Stimulated activated CD4-positive, alpha-beta T cell treated with anti-CD3 and anti-CD28 coated beads, Interleukin-12 subunit alpha, Interleukin-12 subunit beta, amount 100 ng/mL, for 24 hours (primary cell): ENCODE results near the gene C1RL.
"Not testable (repeated sequence)": the region's sequence is repeated elsewhere in the genome, so short reads cannot be mapped to it uniquely, and the experiment has no call there.

Source experiments
- DNase-seq, 2 experiments: peaks; one replicate each; pipeline ENCODE4 v3.0.0-alpha.2; 2020; ENCODE audit warnings: low read depth in 2 of 2

C1RL gene

DNA sequence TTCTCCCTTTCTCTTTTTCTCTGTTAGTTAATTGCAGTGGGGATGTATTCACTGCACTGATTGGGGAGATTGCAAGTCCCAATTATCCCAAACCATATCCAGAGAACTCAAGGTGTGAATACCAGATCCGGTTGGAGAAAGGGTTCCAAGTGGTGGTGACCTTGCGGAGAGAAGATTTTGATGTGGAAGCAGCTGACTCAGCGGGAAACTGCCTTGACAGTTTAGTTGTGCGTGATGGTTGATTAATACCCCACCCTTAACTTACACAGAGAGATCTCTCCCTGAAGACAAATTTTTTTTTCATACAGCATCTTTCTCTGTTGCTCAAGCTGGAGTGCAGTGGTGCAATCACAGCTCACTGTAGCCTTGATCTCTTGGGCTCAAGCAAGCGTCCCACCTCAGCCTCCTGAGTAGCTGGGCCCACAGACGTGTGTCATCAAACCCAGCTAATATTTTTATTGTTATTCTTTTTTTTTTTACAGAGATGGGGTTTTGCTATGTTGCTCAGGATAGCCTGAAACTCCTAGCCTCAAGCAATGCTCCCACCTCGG lies 43.9 kb downstream of the C1RL start:
- DNase-seq, result no peak

DNA sequence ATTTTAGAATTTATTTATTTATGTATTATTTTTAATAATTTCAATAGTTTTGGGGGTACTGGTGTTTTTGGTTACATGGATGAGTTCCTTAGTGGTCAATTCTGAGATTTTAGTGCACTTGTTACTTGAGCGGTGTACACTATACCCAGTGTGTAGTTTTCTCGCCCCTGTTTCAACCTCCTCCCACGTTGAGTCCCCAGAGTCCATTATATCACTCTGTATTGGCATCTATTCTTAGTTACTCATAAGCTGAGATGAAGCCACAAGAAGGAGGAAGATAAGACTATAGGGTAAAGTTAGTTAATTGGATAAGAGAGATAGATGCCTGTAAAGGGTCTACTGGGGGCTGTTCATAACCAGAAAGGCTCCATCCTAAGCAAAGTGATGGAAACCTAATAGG lies 44.5 kb downstream of the C1RL start:
- no peak for DNase-seq

DNA sequence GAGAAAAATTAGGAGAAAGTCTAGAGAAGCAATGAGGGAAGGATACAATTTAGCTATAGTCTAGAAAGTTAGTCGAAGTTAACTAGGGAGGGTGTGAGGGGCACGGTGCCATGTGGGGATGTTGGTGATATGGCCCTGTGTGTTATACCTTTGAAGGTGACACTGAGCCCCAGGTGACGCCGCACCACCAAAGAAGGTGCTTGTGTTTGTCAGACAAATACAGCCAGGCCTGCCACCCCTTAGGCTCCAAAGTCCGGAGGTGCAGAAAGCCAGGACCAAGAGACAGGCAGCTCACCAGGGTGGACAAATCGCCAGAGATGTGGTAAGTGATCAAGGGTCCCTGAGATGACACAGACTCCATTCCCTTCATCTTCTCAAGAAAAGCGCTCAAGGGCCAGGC lies 47.4 kb downstream of the C1RL start:
- DNase-seq, result no peak

DNA sequence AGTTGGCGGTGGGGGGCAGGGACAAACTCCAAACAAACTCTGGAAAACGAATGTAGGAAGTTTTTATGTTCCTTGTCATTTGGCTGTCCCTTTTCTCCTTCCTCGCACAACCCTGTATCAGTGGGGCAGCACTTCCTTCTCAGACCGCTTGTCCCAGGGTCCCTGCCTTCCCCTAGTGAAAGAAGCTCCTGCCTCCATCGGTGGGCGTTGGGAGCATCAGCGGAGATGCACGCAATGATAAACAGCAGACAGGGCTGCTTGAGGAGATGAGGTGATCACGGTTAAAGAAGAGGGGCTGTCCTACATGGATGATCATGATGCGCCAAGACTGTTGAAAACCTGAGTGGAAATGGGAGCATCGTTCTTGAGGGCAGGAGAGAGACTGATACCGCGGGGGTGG lies 47.9 kb downstream of the C1RL start:
- DNase-seq, result no peak

DNA sequence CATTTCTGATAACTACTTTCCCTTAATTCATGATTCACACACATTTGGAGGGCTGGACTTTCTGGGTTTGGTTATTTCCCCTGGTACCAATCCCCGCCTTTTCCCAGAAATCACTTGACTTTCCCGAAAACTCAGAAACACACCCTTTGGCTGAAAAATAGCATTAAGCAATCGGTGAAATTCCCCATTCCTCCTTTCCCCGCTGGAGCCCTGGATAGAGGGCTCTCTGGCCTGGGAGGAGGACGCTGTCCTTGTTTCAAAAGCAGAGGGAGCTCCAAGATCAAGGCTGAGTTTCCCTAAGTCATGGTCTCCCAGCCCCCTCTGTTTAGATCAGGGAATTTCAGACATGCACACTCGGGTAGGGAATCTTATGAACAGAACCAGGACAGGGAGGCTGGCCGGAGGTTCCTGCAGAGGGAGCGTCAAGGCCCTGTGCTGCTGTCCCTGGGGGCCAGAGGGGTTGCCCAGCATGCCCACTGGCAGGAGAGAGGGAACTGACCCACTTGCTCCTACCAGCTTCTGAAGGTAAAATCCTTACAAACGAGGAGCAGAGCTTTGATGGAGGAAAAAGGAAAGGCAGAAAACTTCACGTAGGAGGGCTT lies 48.6 kb downstream of the C1RL start, which contains the start of gene C1S:
C1S (plus strand) TSS at position 366 of the 602 bp plus-strand sequence. CDS start 1,195 bp downstream, outside the sequence.
- no peak for DNase-seq

DNA sequence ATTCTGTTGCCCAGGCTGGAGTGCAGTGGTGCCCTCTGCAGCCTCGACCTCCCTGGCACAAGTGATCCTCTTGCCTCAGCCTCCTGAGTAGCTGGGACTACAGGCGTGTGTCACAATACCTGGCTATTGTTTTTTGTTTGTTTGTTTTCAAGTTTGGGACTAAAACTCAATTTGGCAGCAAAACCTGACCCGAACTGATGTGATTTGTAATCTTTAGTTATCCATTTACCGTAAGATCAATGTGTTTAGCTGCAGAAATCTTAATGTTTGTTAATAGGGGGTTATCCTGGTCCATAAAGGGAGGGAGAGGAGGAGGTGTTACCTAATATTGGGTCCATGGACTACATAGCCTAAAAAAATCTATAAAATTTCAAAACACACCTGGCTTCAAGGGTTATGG lies 49.2 kb downstream of the C1RL start:
- DNase-seq, result no peak

DNA sequence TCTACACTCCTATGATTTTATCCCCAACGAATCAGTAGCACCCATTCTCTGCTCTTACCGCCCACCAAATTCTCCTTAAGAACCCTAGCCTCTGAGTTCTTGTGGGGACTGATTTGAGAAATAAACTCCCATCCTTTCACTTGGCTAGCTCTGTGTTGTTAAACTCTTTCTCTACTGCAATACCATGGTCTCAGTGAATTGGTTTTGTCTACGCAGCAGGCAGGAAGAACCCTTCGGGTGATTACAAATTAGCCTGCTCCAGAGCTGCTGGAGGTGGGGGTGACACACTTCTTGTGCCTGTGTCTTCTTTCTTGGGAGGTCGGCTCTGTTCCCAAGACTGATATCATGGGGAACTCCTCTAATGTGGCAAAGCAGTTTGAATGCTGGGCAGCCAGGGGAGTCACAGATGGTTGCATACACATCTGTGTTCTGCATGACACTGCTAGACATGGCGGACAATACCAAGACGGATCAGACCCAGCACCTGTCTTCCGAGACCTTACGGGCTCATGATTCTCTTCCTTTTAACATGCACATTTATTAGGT lies 50.1 kb downstream of the C1RL start:
- no peak for DNase-seq

DNA sequence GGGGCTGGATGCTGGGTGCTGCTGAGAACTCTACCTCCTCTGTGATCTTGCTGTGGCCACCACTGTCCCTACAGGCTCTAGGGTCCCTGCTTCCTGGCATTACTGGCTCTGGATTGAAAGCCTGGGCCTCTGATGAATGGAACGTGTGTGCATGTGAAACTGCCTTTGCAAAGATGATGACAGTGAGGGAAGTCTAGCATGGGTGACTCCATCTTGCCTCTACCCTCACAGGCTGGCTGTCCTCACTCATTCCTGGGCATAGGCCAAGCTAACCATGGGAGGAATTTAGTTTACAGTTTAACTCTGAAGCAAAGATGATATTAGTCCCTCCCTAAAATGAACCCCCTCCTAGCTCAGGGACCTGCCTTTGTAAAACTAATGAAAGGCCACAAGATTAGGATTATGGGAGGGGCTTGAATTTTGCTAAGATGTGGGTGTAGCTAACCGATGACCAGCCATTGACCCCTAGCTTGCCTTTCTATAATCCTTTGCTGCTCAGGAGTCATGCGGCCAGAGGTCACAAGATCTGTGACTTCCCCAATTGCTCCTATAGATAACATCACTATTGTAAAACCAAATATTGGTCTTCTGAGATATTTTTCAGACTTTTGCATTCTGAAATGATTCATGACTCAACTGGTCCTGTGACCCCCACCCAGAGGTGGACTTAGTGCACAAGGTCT lies 50.7 kb downstream of the C1RL start:
- DNase-seq, result no peak

DNA sequence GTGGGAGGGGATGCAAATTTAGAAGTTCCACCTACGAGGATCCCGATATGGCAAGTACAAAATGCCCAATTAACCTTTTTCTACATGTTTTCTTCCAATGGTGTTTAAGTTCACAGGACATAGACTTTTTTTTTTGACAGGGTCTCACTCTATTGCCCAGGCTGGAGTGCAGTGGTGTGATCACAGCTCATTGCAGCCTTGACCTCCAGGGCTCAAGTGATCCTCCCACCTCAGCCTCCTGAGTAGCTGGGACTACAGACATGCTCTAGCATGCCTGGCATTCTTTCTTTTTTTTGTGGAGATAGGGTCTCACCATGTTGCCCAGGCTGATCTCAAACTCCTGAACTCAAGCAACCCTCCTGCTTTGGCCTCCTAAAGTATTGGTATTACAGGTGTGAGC lies 53.3 kb downstream of the C1RL start:
- not testable (repeated sequence) for DNase-seq

DNA sequence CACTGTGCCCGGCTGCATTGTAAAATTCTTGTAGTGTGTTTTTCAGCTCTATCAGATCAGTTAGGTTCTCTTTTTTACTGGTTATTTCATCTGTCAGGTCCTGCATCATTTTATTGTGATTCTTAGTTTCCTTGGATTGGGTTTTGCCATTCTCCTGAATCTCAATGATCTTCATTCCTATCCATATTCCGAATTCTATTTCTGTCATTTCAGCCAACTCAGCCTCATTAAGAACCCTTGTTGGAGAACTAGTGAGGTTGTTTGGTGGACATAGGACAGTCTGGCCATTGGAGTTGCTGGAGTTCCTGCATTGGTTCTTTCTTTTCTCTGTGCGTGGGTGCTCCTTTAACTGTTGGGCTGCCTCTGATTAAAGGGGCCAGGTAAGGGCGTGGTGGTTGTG lies 54.1 kb downstream of the C1RL start:
- DNase-seq, result no peak

DNA sequence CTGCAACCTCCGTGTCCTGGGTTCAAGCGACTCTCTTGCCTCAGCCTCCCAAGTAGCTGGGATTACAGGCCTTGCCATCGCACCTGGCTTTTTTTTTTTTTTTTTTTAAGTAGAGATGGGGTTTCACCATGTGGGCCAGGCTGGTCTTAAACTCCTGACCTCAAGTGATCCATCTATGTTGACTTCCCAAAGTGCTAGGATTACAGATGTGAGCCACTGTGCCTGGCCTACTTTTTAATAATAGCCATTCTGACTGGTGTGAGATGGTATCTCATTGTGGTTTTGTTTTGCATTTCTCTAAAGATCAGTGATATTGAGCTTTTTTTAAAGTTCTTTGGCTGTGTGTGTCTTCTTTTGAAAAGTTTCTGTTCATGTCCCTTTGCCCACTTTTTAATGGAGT lies 59.0 kb downstream of the C1RL start:
- not testable (repeated sequence) for DNase-seq

DNA sequence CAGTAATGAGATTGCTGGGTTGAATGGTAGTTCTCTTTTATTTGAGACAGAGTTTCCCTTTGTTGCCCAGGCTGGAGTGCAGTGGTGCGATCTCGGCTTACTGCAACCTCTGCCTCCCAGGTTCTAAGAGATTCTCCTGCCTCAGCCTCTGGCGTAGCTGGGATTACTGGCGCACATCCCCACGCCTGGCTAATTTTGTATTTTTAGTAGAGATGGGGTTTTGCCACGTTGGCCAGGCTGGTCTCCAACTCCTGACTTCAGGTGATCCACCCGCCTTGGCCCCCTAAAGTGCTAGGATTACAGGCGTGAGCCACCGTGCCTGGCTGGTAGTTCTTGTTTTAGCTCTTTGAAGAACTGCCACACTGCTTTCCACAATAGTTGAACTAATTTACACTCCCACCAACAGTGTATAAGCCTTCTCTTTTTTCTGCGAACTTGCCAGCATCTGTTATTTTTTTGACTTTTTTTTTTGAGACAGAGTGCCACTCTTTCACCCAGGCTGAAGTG lies 59.5 kb downstream of the C1RL start:
- DNase-seq, result not testable (repeated sequence)

DNA sequence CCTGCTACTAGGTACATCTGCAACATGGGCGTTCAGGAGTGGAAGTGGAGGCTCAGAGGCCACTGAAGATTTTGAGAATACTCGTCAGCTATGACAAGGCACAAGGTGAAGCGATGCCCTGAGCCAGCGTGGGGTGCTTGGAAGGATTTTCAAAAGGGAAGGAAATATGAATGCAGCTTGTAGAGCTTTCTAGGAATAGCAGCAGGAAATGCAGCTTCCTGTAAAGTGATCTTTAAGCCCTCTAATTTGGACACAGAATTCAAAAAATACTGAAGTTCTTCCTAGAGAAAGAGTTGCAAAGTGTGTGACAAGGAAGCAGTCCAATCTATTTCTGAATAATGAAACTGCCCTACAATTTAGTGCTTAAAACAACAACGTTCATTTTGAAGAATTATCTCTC lies 61.7 kb downstream of the C1RL start:
- DNase-seq, result no peak

DNA sequence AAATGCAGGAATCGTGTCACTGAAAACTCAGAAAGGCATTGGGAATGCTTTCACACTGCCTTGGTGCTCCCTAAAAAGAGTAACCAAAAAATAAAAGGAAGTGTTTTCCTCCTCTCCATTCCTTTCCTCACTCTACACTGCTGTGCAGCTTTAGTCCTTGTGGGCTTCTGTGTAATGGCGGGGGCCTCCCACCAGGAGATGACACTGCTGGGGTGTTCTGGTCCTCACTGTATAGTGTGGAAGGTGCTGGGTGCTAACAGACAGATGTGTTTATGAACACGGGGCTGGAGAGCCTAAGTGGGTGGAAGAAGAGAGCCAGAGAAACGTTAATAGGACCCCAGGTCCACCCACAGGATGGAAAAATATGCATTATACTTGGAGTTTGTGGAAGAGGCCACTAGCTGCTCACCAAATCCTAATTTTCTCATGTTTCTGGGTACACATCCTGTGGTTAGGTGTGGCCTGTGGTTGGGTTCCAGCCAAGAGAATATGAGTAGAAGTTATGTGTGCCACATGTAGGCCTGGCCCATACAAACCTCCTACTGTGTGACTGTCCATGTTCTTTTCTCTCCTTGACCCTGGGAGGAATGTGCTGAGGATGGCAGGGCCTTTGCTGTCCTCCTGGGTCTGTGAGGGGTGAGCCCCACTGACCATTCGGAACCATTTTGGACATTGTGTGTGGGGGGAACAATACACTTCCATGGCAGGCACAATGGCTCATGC lies 62.5 kb downstream of the C1RL start:
- no peak for DNase-seq

DNA sequence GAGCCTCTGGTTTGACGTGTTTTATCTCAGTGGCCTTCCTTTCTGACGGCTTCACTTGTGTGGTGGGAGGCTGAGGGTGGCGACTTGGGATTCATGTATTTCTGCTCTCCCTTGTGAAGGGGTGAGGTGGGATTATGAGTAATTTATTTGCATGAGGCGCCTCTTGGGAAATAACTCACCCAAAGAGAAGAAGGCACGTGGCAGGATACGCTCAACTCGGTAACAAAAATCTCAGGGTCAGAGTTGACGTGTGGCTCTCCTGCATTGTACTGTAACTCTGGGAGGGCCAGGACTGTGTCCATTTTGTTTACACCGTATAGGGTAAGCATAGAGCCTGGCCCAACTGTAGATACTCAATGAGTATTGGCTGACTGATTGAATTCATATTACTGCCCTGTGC lies 63.1 kb downstream of the C1RL start:
- DNase-seq, result no peak
